Body of pancreas (tissue), 4 donors: ENCODE results near the gene MEA1. TPM values are rescaled to one million over a fixed set of nuclear protein-coding genes. Genes with fewer than 3 reads are reported as not detected.
A peak's percentile ranks its signal among the peaks of the same experiment; 100 is the strongest.

ENCODE experiments used
- ATAC-seq: fragments of 150-250 bp; one replicate; pipeline ENCODE4 v1.9.1; 2016
- DNase-seq, 4 donors: peaks; one replicate each; pipeline ENCODE4 v3.0.0-alpha.2; 2019
- H3K27ac ChIP-seq, 4 donors: fragments of 200-600 bp; sonication (generic); 1 replicate in 3 of 4; 2 replicates in 1 of 4; pipeline versions ENCODE4 v1.5.1 to v1.6.1; 2016 to 2019; ENCODE audit warnings: mild to moderate bottlenecking in 1 of 4, mixed read lengths in 1 of 4, moderate library complexity in 1 of 4
- H3K27me3 ChIP-seq, 2 donors: fragments of 200-600 bp; sonication (generic); one replicate each; pipeline ENCODE4 v1.6.0; 2016; ENCODE audit warnings: mild to moderate bottlenecking in 1 of 2
- H3K36me3 ChIP-seq, 2 donors: fragments of 200-600 bp; sonication (generic); replicated peaks in 1 of 2; 2 replicates each; pipeline ENCODE4 v1.5.1; 2016; ENCODE audit warnings: low read depth in 2 of 2; ENCODE audit not compliant: insufficient read depth in 1 of 2
- H3K4me1 ChIP-seq: fragments of 200-600 bp; sonication (generic); one replicate; pipeline ENCODE4 v1.6.0; 2016
- H3K4me3 ChIP-seq, 2 donors: fragments of 200-600 bp; sonication (generic); 1 replicate in 1 of 2; 2 replicates in 1 of 2; pipeline ENCODE4 v1.5.1; 2016 to 2019
- H3K9me3 ChIP-seq, 3 donors: fragments of 200-600 bp; sonication (generic); 1 replicate in 2 of 3; 2 replicates in 1 of 3; pipeline ENCODE4 v1.5.1; 2016
- POLR2A ChIP-seq, 3 donors: fragments of 450-650 bp; IDR thresholded peaks; one replicate each; pipeline ENCODE4 v1.6.1; 2016; ENCODE audit warnings: antibody characterized with exemption in 3 of 3, mild to moderate bottlenecking in 2 of 3
- WGBS, 2 donors: methylation state at CpG; one replicate each; pipeline ENCODE4 v1.1.5; 2017; 5-methylcytosine and 5-hydroxymethylcytosine counted together
- intact Hi-C: fragments of 100-400 bp; cut with DNase I; formaldehyde crosslinking; loops from one replicate; pipeline ENCODE4 v1.15.1; 2023
- total RNA-seq, 2 donors: library from RNA; depleted of rRNA; stranded (reverse); fragments of >200 nt; gene quantifications; one replicate each; pipeline ENCODE4 v1.1.0, GENCODE V29; 2016
- TF ChIP-seq, protein P1 (sequence below), 7 experiments: fragments of 450-650 bp in 4 of 7; fragments of 200-600 bp in 3 of 7; sonication (generic) in 3 of 7; IDR thresholded peaks; one replicate each; pipeline ENCODE4 v1.5.1; 2016 to 2019; ENCODE audit warnings: antibody characterized with exemption in 7 of 7

The MEA1 gene
- total RNA-seq, 2 donors from 2014 or later: 17.5 to 32.9 TPM

DNA sequence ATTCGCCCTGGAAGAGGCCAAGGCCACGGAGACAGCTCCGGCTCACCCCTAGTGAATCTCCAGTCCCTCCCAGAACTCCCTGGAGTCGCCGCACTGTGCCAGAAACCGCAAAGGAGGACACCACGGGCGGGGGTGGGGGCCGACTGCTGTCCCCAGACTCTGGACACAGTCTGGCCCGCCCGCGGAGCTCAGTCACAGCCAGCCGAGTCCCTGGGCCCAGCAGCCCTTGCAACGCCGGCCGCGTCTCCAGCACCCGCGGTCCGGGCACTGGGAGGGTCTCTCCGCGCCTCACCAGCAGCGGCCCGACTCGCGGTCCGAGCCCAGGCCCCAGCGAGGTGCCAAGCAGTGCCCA is 35.3 kb downstream of the MEA1 start:
- ATAC-seq: no peak

DNA sequence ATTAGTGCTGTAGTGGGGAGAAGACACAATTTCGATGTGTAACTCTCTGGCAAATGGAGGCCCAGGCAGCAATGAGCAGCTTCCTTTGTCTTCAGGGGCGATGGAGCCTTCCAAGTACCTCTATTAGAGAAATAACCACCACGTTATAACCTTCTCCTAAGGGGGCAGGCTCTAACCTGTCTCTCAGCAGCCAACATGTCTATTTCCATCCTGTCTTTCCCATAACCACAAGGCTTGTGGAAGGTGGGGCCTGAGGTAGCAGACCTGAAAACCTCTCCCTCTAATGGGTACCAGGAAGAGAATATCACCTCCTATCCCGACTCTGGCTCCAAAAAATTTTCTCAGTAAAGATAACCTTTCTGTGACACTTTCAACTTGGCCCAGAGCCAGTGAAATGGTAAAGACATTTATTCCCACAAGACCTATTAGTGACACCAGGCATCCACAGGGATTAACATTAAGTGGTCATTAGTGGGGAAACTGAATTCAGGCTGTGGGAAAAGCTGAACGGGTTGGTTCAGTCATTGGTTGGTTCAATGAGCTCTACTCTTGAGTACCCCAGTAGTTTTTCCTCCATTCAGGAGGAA is 38.7 kb downstream of the MEA1 start:
- no peak for DNase-seq
- Histone ChIP-seq H3K27ac (no peak overlapping the region), H3K36me3 (no peaks in the 10 kb centered on the region), H3K9me3 (no peaks in the 10 kb centered on the region), H3K4me1 (peaks cover 42% of the 10 kb centered on the region), H3K27me3 (no peaks in the 10 kb centered on the region), H3K4me3 (no peak overlapping the region)
- intact Hi-C loops: no loop called here
- 69 to 70% methylated on average over 5 of the region's 5 CpGs for WGBS, 2 donors
- no peak for TF ChIP-seq POLR2A (IDR thresholded peaks at IDR 0.05)
- TF ChIP-seq, protein P1, sequence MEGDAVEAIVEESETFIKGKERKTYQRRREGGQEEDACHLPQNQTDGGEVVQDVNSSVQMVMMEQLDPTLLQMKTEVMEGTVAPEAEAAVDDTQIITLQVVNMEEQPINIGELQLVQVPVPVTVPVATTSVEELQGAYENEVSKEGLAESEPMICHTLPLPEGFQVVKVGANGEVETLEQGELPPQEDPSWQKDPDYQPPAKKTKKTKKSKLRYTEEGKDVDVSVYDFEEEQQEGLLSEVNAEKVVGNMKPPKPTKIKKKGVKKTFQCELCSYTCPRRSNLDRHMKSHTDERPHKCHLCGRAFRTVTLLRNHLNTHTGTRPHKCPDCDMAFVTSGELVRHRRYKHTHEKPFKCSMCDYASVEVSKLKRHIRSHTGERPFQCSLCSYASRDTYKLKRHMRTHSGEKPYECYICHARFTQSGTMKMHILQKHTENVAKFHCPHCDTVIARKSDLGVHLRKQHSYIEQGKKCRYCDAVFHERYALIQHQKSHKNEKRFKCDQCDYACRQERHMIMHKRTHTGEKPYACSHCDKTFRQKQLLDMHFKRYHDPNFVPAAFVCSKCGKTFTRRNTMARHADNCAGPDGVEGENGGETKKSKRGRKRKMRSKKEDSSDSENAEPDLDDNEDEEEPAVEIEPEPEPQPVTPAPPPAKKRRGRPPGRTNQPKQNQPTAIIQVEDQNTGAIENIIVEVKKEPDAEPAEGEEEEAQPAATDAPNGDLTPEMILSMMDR (IDR thresholded peaks at IDR 0.05): no peak
- ATAC-seq: no peak

More for the DNA sequence above, 35.3 kb downstream of the MEA1 start:
- TF ChIP-seq, protein P1 (IDR thresholded peaks at IDR 0.05): no peak
- TF ChIP-seq POLR2A (IDR thresholded peaks at IDR 0.05): no peak
- peak overlapping the region; percentile 70 to 95 (median 84) for H3K27ac ChIP-seq
- intact Hi-C loops: no loop called here
- peak; percentile 39 to 51 (median 40) for DNase-seq
- H3K36me3 ChIP-seq: no peaks in the 10 kb centered on the region
- peaks cover 31% of the 10 kb centered on the region for H3K4me1 ChIP-seq
- H3K27me3 ChIP-seq: no peaks in the 10 kb centered on the region
- H3K9me3 ChIP-seq: no peaks in the 10 kb centered on the region
- 0% methylated on average over 27 of the region's 28 CpGs; no CpG with 5 or more reads in 1 of the 2 donors for WGBS, 2 donors
- peak overlapping the region; percentile 58 to 73 for H3K4me3 ChIP-seq

DNA sequence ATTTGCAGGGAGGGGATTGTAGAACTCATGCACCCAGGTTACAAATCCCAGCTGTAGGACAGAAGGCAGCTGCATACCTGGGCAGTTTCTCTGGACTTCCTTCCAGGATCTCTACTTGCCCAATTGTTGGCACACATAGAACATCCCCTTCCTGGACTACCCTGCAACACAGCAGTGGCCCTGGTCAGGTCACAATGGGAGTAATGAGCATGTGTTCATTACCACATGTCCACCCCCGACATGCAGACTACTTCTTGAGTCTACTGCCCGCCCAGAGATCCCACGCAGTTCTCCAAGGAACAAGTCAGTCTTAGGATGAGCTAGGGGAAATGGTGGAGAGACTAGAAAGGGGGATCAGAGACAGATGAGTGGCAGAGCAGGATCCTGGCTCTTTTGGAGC is 39.8 kb downstream of the MEA1 start:
- no peak for ATAC-seq

DNA sequence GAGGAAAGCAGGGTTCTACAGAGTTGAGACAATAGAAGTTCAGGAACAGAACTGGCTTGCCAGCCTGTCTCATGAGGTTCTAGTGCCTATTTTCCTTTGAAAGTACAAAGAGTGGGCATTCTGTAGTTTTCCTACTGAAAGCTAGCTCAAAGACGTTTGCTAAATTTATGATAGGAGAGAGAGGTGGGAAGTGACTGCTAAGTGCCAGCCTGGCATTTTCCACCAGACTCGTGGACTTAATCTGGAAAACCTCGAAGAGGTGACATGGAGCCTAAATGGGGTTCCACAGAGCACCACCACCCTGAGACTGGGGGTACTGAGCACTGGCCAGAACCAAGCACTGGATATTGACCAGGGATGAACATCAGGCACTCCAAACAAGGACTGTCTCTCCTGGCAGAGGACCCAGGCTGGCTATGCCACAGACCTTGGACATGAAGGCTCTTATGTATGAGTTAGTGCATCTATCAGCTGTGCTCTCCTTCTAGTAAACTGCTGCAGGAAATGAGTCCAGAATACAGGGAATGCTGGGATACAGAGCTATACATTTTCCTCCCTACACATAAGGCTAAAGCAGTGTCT is 41.9 kb downstream of the MEA1 start:
- Histone ChIP-seq H3K27ac (peak overlapping the region in 2 of 4 donors; percentile 31 to 67), H3K4me3 (no peak overlapping the region), H3K36me3 (no peaks in the 10 kb centered on the region), H3K27me3 (no peaks in the 10 kb centered on the region), H3K9me3 (no peaks in the 10 kb centered on the region), H3K4me1 (peaks cover 27% of the 10 kb centered on the region)
- TF ChIP-seq, protein P1 (IDR thresholded peaks at IDR 0.05): no peak
- TF ChIP-seq POLR2A (IDR thresholded peaks at IDR 0.05): no peak
- ATAC-seq (no peak), DNase-seq (no peak)
- intact Hi-C loops: no loop called here
- WGBS, 2 donors: 69 to 83% methylated on average over 3 of the region's 3 CpGs

More for the DNA sequence above, 39.8 kb downstream of the MEA1 start:
- Histone ChIP-seq H3K9me3 (no peaks in the 10 kb centered on the region), H3K4me1 (peaks cover 40% of the 10 kb centered on the region), H3K4me3 (no peak overlapping the region), H3K36me3 (no peaks in the 10 kb centered on the region), H3K27ac (no peak overlapping the region), H3K27me3 (no peaks in the 10 kb centered on the region)
- WGBS, 2 donors: 92 to 97% methylated on average over 3 of the region's 3 CpGs
- TF ChIP-seq POLR2A (IDR thresholded peaks at IDR 0.05): no peak
- TF ChIP-seq, protein P1 (IDR thresholded peaks at IDR 0.05): no peak
- no peak for DNase-seq
- intact Hi-C loops: no loop called here
